ENCODE results near the gene AGFG2. TPM values are rescaled to one million over a fixed set of nuclear protein-coding genes. Genes with fewer than 3 reads are reported as not detected.
A peak's percentile ranks its signal among the peaks of the same experiment; 100 is the strongest.

Gene AGFG2
- total and polyA plus RNA-seq, 2 of the 13 experiments (the other 11 are each of a cell fraction or from before 2014, with no cell fraction given), result 125 to 132 TPM

DNA sequence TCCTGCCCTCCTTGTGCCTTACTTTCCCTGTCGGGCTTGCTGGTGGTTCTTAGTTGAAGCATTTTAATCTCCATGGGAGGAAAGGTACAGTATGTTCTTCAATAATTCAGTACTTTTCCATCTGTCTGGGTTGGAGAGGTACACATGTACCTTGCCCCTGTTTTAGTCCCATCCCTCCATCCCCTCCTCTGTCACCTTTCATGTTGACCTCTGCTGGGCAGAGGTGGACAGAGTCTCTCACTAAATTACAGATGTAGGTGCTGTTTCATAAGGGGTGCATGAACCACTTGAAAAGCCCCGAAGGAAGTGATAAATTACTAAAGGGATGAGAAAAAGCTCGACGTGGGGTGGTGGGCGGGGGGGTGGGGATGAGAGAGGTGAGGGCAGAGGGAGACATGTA is 5.4 kb downstream of the AGFG2 start (continued):
- TF ChIP-seq UBTF (CRISPR knock-in tag; IDR thresholded peaks at IDR 0.05), result no peak
- TF ChIP-seq ELF4 (CRISPR knock-in tag; IDR thresholded peaks at IDR 0.05; ENCODE audit: borderline replicate concordance), result no peak
- TF ChIP-seq ZNF432 (CRISPR knock-in tag; IDR thresholded peaks at IDR 0.05; ENCODE audit: borderline replicate concordance), result no peak
- no peak for TF ChIP-seq POGZ (CRISPR knock-in tag; IDR thresholded peaks at IDR 0.05)
- TF ChIP-seq ERF (CRISPR knock-in tag; IDR thresholded peaks at IDR 0.05), result 0 out of 2 replicates have a peak, but pooled peaks have one; percentile 43
- TF ChIP-seq HINFP (CRISPR knock-in tag; IDR thresholded peaks at IDR 0.05; ENCODE audit: low read depth), result 0 out of 2 replicates have a peak, but pooled peaks have one; percentile 28
- no peak for TF ChIP-seq ADNP (CRISPR knock-in tag; IDR thresholded peaks at IDR 0.05)
- no peak for TF ChIP-seq ZNF292 (CRISPR knock-in tag; IDR thresholded peaks at IDR 0.05; ENCODE audit: borderline replicate concordance, low read depth)
- no peak for TF ChIP-seq ZNF180 (CRISPR knock-in tag; IDR thresholded peaks at IDR 0.05; ENCODE audit: borderline replicate concordance, low read depth)
- TF ChIP-seq ZC3H13 (CRISPR knock-in tag; IDR thresholded peaks at IDR 0.05), result no peak
- TF ChIP-seq, protein P1, sequence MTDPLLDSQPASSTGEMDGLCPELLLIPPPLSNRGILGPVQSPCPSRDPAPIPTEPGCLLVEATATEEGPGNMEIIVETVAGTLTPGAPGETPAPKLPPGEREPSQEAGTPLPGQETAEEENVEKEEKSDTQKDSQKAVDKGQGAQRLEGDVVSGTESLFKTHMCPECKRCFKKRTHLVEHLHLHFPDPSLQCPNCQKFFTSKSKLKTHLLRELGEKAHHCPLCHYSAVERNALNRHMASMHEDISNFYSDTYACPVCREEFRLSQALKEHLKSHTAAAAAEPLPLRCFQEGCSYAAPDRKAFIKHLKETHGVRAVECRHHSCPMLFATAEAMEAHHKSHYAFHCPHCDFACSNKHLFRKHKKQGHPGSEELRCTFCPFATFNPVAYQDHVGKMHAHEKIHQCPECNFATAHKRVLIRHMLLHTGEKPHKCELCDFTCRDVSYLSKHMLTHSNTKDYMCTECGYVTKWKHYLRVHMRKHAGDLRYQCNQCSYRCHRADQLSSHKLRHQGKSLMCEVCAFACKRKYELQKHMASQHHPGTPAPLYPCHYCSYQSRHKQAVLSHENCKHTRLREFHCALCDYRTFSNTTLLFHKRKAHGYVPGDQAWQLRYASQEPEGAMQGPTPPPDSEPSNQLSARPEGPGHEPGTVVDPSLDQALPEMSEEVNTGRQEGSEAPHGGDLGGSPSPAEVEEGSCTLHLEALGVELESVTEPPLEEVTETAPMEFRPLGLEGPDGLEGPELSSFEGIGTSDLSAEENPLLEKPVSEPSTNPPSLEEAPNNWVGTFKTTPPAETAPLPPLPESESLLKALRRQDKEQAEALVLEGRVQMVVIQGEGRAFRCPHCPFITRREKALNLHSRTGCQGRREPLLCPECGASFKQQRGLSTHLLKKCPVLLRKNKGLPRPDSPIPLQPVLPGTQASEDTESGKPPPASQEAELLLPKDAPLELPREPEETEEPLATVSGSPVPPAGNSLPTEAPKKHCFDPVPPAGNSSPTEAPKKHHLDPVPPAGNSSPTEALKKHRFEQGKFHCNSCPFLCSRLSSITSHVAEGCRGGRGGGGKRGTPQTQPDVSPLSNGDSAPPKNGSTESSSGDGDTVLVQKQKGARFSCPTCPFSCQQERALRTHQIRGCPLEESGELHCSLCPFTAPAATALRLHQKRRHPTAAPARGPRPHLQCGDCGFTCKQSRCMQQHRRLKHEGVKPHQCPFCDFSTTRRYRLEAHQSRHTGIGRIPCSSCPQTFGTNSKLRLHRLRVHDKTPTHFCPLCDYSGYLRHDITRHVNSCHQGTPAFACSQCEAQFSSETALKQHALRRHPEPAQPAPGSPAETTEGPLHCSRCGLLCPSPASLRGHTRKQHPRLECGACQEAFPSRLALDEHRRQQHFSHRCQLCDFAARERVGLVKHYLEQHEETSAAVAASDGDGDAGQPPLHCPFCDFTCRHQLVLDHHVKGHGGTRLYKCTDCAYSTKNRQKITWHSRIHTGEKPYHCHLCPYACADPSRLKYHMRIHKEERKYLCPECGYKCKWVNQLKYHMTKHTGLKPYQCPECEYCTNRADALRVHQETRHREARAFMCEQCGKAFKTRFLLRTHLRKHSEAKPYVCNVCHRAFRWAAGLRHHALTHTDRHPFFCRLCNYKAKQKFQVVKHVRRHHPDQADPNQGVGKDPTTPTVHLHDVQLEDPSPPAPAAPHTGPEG (CRISPR knock-in tag; IDR thresholded peaks at IDR 0.05), result no peak
- TF ChIP-seq ZBTB2 (CRISPR knock-in tag; IDR thresholded peaks at IDR 0.05; ENCODE audit: low read depth), result no peak
- no peak for TF ChIP-seq SP1 (IDR thresholded peaks at IDR 0.05)
- TF ChIP-seq SP1 (CRISPR knock-in tag; IDR thresholded peaks at IDR 0.05), result no peak
- no peak for TF ChIP-seq ZNF674 (CRISPR knock-in tag; IDR thresholded peaks at IDR 0.05; ENCODE audit: low read depth)
- no peak for TF ChIP-seq SRSF1 (optimal IDR thresholded peaks at IDR 0.05; ENCODE audit: low read depth, low read length)
- TF ChIP-seq ONECUT2 (CRISPR knock-in tag; IDR thresholded peaks at IDR 0.05), result no peak
- no peak for TF ChIP-seq MBD4 (IDR thresholded peaks at IDR 0.05; ENCODE audit: borderline replicate concordance, low read length)
- TF ChIP-seq CBX2 (IDR thresholded peaks at IDR 0.05; ENCODE audit: low read depth, low read length), result no peak
- TF ChIP-seq CBX2 (CRISPR knock-in tag; IDR thresholded peaks at IDR 0.05; ENCODE audit: low read depth), result no peak
